Stimulated activated naive CD8-positive, alpha-beta T cell treated with anti-CD3 and anti-CD28 coated beads, Interleukin-15, amount 100 ng/mL, for 72 hours (primary cell): ENCODE data around the gene CHMP1A.

ENCODE experiments used
- ATAC-seq: fragments of 150-1000 bp; cut with Tn5 transposase; 2 replicates; pipeline ENCODE4 v1.10.0; 2021; ENCODE audit warnings: mild to moderate bottlenecking, moderate library complexity
- DNase-seq, 2 donors: peaks; one replicate each; pipeline ENCODE4 v3.0.0; 2021 to 2022
- H3K27ac Mint-ChIP-seq, 2 donors: one replicate each; pipeline ENCODE4 v1.8.0; 2022; ENCODE audit warnings: mild to moderate bottlenecking in 2 of 2, mixed read lengths in 2 of 2, moderate library complexity in 2 of 2
- H3K27me3 Mint-ChIP-seq: one replicate; pipeline ENCODE4 v1.8.0; 2022; ENCODE audit warnings: mixed read lengths
- H3K4me1 Mint-ChIP-seq: one replicate; pipeline ENCODE4 v1.8.0; 2022; ENCODE audit warnings: mild to moderate bottlenecking, mixed read lengths
- H3K4me3 Mint-ChIP-seq, 2 donors: one replicate each; pipeline ENCODE4 v1.8.0; 2022; ENCODE audit warnings: mild to moderate bottlenecking in 2 of 2, mixed read lengths in 2 of 2, moderate library complexity in 1 of 2
- H3K9me3 Mint-ChIP-seq, 2 donors: one replicate each; pipeline ENCODE4 v1.8.0; 2022; ENCODE audit warnings: mixed read lengths in 2 of 2

Gene CHMP1A

GRCh38 chr16:89596957-89597649 lies 60.4 kb downstream of the CHMP1A start:
- Mint-ChIP-seq H3K4me3 (no peak overlapping the region), H3K9me3 (no peaks in the 10 kb centered on the region), H3K27me3 (no peaks in the 10 kb centered on the region), H3K4me1 (peaks cover 19% of the 10 kb centered on the region), H3K27ac (no peak overlapping the region)
- DNase-seq (no peak), ATAC-seq (no peak)

GRCh38 chr16:89596061-89596689 lies 61.3 kb downstream of the CHMP1A start:
- Mint-ChIP-seq H3K9me3 (no peaks in the 10 kb centered on the region), H3K27me3 (no peaks in the 10 kb centered on the region), H3K27ac (no peak overlapping the region), H3K4me1 (peaks cover 15% of the 10 kb centered on the region), H3K4me3 (no peak overlapping the region)
- DNase-seq (no peak), ATAC-seq (no peak)

- H3K27ac Mint-ChIP-seq, result no peak overlapping the region
- H3K4me1 Mint-ChIP-seq, result peaks cover 15% of the 10 kb centered on the region
- no peak overlapping the region for H3K4me3 Mint-ChIP-seq
- no peaks in the 10 kb centered on the region for H3K9me3 Mint-ChIP-seq
- ATAC-seq (no peak), DNase-seq (no peak)
- no peaks in the 10 kb centered on the region for H3K27me3 Mint-ChIP-seq
Observed at GRCh38 chr16:89595330-89596060, 62.0 kb downstream of the CHMP1A start.
